HepG2 (cell line): ENCODE measurements around the gene ARF5. TPM values are rescaled to one million over a fixed set of nuclear protein-coding genes. Genes with fewer than 3 reads are reported as not detected.

Experiments
- ARHGAP35 ChIP-seq: sonication (generic); formaldehyde crosslinking; IDR thresholded peaks from 2 replicates; pipeline ENCODE4 v1.9.0; 2022; ENCODE audit warnings: mild to moderate bottlenecking, inconsistent platforms, moderate library complexity, missing genetic modification reagents, borderline replicate concordance
- BRD4 ChIP-seq: sonication (generic); formaldehyde crosslinking; IDR thresholded peaks from 2 replicates; pipeline ENCODE4 v1.4.0; 2020; ENCODE audit warnings: missing genetic modification reagents
- CC2D1A ChIP-seq: sonication (generic); formaldehyde crosslinking; IDR thresholded peaks from 2 replicates; pipeline ENCODE4 v1.8.1; 2023; ENCODE audit warnings: mild to moderate bottlenecking, missing genetic modification reagents
- CHD4 ChIP-seq: fragments of 200-600 bp; sonication (generic); IDR thresholded peaks from 2 replicates; pipeline ENCODE4 v1.7.0; 2017; ENCODE audit warnings: mild to moderate bottlenecking, low read length, borderline replicate concordance
- HIVEP1 ChIP-seq: sonication (generic); formaldehyde crosslinking; IDR thresholded peaks from 2 replicates; pipeline ENCODE4 v1.4.0; 2020; ENCODE audit warnings: mild to moderate bottlenecking, missing genetic modification reagents
- MATR3 ChIP-seq: sonication (generic); formaldehyde crosslinking; IDR thresholded peaks from 2 replicates; pipeline ENCODE4 v1.4.0; 2020; ENCODE audit warnings: missing genetic modification reagents
- MEIS1 ChIP-seq: sonication (generic); formaldehyde crosslinking; IDR thresholded peaks from 2 replicates; pipeline ENCODE4 v1.9.0; 2021; ENCODE audit warnings: mild to moderate bottlenecking, missing genetic modification reagents, moderate library complexity, borderline replicate concordance
- RARG ChIP-seq: sonication (generic); formaldehyde crosslinking; IDR thresholded peaks from 2 replicates; pipeline ENCODE4 v1.4.0; 2020; ENCODE audit warnings: low read depth, mild to moderate bottlenecking, missing genetic modification reagents
- SIN3A ChIP-seq: IDR thresholded peaks from 2 replicates; pipeline ENCODE4 v1.6.1; 2011; ENCODE audit warnings: low read depth, mild to moderate bottlenecking, control low read depth, low read length, borderline replicate concordance
- SNAI1 ChIP-seq: sonication (generic); formaldehyde crosslinking; IDR thresholded peaks from 2 replicates; pipeline ENCODE4 v1.5.0; 2020; ENCODE audit warnings: mild to moderate bottlenecking, missing genetic modification reagents, borderline replicate concordance
- SRSF1 ChIP-seq: fragments of 200-400 bp; formaldehyde crosslinking; optimal IDR thresholded peaks from 2 replicates; pipeline ENCODE3; 2017; ENCODE audit warnings: mild to moderate bottlenecking, low read depth, low read length, moderate library complexity
- ZNF17 ChIP-seq: sonication (generic); formaldehyde crosslinking; IDR thresholded peaks from 2 replicates; pipeline ENCODE4 v1.5.0; 2020; ENCODE audit warnings: mild to moderate bottlenecking, missing genetic modification reagents
- ZNF274 ChIP-seq: sonication (generic); formaldehyde crosslinking; IDR thresholded peaks from 2 replicates; pipeline ENCODE4 v1.5.1; 2020; ENCODE audit warnings: mild to moderate bottlenecking, missing genetic modification reagents
- ZNF570 ChIP-seq: sonication (generic); formaldehyde crosslinking; IDR thresholded peaks from 2 replicates; pipeline ENCODE4 v1.4.0; 2020; ENCODE audit warnings: mild to moderate bottlenecking, missing genetic modification reagents, borderline replicate concordance
- ZNF879 ChIP-seq: sonication (generic); formaldehyde crosslinking; IDR thresholded peaks from 2 replicates; pipeline ENCODE4 v1.8.1; 2023; ENCODE audit warnings: missing genetic modification reagents
- ZSCAN31 ChIP-seq: sonication (generic); formaldehyde crosslinking; IDR thresholded peaks from 2 replicates; pipeline ENCODE4 v1.5.0; 2020; ENCODE audit warnings: low read depth, mild to moderate bottlenecking, missing genetic modification reagents
- polyA plus RNA-seq, 8 experiments: library from polyadenylated mRNA; depleted of rRNA in 3 of 8; stranded (reverse) in 7 of 8; unstranded in 1 of 8; fragments of >200 nt; fragmentation: Illumina TruSeq in 4 of 8; extraction: Trizol in 4 of 8; gene quantifications; 2 replicates each; pipeline versions ENCODE4 v1.2.1 to v1.2.3, GENCODE V29; 2011 to 2016; ENCODE audit warnings: low read depth in 4 of 8, missing spikeins in 1 of 8, mixed read lengths in 1 of 8; ENCODE audit not compliant: insufficient read depth in 1 of 8
- total RNA-seq, 5 experiments: library from RNA; depleted of rRNA; stranded (reverse); fragments of >200 nt; fragmentation: Illumina TruSeq; extraction: Trizol; gene quantifications; 2 replicates each; pipeline ENCODE4 v1.2.3, GENCODE V29; 2016; ENCODE audit warnings: low read depth in 1 of 5
- TF ChIP-seq, protein P1 (sequence below): sonication (generic); formaldehyde crosslinking; IDR thresholded peaks from 2 replicates; pipeline ENCODE4 v1.4.0; 2020; ENCODE audit warnings: mild to moderate bottlenecking, missing genetic modification reagents
- TF ChIP-seq, protein P2 (sequence below): IDR thresholded peaks from 2 replicates; pipeline ENCODE4 v1.6.1; 2016; ENCODE audit warnings: low read depth
- TF ChIP-seq, protein P3 (sequence below): sonication (generic); formaldehyde crosslinking; IDR thresholded peaks from 2 replicates; pipeline ENCODE4 v1.8.0; 2022; ENCODE audit warnings: missing genetic modification reagents, mild to moderate bottlenecking, moderate library complexity, borderline replicate concordance
- TF ChIP-seq, protein P4 (sequence below): sonication (generic); formaldehyde crosslinking; IDR thresholded peaks from 2 replicates; pipeline ENCODE4 v1.4.0; 2020; ENCODE audit warnings: missing genetic modification reagents, mild to moderate bottlenecking, borderline replicate concordance
- TF ChIP-seq, protein P5 (sequence below): sonication (generic); formaldehyde crosslinking; IDR thresholded peaks from 2 replicates; pipeline ENCODE4 v1.8.1; 2023; ENCODE audit warnings: missing genetic modification reagents, inconsistent platforms, borderline replicate concordance

Gene ARF5
- total and polyA plus RNA-seq, 2 of the 13 experiments (the other 11 are each of a cell fraction or from before 2014, with no cell fraction given): 109 to 135 TPM

DNA sequence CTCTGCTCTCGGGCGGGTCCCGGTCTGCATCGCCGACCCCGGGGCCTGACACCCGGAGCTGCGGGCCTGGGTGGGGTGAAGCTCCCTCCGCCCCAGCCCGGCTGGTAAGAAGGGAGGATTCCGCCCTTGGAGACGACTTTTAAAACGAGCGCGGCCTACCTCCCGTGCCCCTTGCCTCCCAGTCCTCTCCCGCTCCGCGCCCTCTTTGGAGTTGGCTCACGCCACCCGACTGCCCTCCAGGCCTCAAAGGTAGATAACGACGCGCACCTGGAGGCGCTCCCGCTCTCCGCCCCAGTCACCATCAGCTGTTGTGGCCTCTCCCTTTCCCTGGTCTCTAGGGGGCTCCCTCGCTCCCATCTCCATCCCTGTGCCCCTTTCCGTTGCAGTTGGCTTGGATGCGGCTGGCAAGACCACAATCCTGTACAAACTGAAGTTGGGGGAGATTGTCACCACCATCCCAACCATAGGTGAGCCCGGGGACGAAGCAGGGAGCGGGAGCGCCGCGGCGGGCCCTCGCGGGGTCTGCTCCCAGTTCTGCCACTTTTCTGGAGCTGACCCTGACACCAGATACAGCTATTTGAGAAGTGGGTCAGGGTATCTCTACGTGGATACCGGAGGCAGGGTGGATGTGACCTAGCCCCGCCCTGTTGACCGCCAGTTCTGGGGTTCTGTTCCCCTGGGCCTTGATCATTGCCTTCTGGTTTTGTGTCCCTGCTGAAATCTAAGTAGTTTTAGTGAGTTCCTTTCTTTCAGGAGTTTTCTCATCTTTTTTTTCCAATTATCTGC is 679 bp downstream of the ARF5 start (continued):
- TF ChIP-seq CHD4: no peak
- TF ChIP-seq MEIS1 (CRISPR knock-in tag): no peak
- TF ChIP-seq, protein P1, sequence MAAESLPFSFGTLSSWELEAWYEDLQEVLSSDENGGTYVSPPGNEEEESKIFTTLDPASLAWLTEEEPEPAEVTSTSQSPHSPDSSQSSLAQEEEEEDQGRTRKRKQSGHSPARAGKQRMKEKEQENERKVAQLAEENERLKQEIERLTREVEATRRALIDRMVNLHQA (CRISPR knock-in tag): no peak
- no peak for TF ChIP-seq SRSF1
- no peak for TF ChIP-seq HIVEP1 (CRISPR knock-in tag)
- TF ChIP-seq, protein P2, sequence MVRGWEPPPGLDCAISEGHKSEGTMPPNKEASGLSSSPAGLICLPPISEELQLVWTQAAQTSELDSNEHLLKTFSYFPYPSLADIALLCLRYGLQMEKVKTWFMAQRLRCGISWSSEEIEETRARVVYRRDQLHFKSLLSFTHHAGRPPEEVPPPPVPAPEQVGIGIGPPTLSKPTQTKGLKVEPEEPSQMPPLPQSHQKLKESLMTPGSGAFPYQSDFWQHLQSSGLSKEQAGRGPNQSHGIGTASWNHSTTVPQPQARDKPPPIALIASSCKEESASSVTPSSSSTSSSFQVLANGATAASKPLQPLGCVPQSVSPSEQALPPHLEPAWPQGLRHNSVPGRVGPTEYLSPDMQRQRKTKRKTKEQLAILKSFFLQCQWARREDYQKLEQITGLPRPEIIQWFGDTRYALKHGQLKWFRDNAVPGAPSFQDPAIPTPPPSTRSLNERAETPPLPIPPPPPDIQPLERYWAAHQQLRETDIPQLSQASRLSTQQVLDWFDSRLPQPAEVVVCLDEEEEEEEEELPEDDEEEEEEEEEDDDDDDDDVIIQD (CRISPR knock-in tag): no peak
- TF ChIP-seq, protein P3, sequence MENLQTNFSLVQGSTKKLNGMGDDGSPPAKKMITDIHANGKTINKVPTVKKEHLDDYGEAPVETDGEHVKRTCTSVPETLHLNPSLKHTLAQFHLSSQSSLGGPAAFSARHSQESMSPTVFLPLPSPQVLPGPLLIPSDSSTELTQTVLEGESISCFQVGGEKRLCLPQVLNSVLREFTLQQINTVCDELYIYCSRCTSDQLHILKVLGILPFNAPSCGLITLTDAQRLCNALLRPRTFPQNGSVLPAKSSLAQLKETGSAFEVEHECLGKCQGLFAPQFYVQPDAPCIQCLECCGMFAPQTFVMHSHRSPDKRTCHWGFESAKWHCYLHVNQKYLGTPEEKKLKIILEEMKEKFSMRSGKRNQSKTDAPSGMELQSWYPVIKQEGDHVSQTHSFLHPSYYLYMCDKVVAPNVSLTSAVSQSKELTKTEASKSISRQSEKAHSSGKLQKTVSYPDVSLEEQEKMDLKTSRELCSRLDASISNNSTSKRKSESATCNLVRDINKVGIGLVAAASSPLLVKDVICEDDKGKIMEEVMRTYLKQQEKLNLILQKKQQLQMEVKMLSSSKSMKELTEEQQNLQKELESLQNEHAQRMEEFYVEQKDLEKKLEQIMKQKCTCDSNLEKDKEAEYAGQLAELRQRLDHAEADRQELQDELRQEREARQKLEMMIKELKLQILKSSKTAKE (CRISPR knock-in tag): no peak; the same call in 1 of the 2 replicates
- TF ChIP-seq, protein P4, sequence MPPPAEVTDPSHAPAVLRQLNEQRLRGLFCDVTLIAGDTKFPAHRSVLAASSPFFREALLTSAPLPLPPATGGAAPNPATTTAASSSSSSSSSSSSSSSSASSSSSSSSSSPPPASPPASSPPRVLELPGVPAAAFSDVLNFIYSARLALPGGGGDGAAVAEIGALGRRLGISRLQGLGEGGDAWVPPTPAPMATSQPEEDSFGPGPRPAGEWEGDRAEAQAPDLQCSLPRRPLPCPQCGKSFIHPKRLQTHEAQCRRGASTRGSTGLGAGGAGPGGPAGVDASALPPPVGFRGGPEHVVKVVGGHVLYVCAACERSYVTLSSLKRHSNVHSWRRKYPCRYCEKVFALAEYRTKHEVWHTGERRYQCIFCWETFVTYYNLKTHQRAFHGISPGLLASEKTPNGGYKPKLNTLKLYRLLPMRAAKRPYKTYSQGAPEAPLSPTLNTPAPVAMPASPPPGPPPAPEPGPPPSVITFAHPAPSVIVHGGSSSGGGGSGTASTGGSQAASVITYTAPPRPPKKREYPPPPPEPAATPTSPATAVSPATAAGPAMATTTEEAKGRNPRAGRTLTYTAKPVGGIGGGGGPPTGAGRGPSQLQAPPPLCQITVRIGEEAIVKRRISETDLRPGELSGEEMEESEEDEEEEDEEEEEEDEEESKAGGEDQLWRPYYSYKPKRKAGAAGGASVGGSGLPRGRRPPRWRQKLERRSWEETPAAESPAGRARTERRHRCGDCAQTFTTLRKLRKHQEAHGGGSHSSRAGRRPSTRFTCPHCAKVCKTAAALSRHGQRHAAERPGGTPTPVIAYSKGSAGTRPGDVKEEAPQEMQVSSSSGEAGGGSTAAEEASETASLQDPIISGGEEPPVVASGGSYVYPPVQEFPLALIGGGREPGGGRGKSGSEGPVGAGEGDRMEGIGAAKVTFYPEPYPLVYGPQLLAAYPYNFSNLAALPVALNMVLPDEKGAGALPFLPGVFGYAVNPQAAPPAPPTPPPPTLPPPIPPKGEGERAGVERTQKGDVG (CRISPR knock-in tag): no peak
- TF ChIP-seq ZNF17 (CRISPR knock-in tag): no peak
- TF ChIP-seq ZNF274 (CRISPR knock-in tag): no peak
- no peak; the same call in 1 of the 2 replicates for TF ChIP-seq ARHGAP35 (CRISPR knock-in tag)
- TF ChIP-seq ZNF570: no peak
- TF ChIP-seq, protein P5, sequence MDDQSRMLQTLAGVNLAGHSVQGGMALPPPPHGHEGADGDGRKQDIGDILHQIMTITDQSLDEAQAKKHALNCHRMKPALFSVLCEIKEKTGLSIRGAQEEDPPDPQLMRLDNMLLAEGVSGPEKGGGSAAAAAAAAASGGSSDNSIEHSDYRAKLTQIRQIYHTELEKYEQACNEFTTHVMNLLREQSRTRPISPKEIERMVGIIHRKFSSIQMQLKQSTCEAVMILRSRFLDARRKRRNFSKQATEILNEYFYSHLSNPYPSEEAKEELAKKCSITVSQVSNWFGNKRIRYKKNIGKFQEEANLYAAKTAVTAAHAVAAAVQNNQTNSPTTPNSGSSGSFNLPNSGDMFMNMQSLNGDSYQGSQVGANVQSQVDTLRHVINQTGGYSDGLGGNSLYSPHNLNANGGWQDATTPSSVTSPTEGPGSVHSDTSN: no peak
- TF ChIP-seq SIN3A: peak; percentile 60; the same call in 1 of the 2 replicates
- TF ChIP-seq ZNF879: no peak
- TF ChIP-seq RARG: no peak
- TF ChIP-seq CC2D1A: no peak
- TF ChIP-seq ZSCAN31 (CRISPR knock-in tag): no peak
- TF ChIP-seq BRD4 (CRISPR knock-in tag): no peak
- no peak for TF ChIP-seq MATR3 (CRISPR knock-in tag)
- no peak for TF ChIP-seq SNAI1 (CRISPR knock-in tag)
